ENCODE results near the gene GLRX3.

DNA sequence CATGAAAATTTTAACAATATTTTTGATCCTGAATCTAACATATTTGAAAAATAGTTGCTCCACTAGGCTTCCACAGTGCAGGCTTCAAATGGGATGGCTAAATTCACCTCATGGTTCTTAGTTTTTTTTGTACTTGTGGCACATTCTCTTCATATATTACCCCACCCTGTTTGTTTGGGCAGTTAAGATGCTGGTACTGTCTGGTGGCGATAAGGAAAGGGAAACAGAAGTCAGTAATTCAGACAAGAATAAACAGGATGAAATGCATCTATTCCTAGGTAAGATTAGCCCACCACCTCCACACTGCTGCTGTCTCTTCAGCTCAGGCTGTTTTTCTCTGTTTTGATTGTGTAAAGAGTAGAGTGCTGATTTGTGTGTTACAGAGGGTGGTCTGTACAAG is 44.2 kb downstream of the GLRX3 start:
- no peak for TF ChIP-seq GATA2 (IDR thresholded peaks at IDR 0.05; ENCODE audit: low read depth, low read length)
- no peak for TF ChIP-seq GATA3 (IDR thresholded peaks at IDR 0.05; ENCODE audit: low read depth, low read length)

Measured in SH-SY5Y (cell line).